ENCODE data around the gene OR4D6.

GRCh38 chr11:59415111-59415510 lies 41.6 kb upstream of the OR4D6 start:
- no peak for TF ChIP-seq RAD21 (conservative IDR thresholded peaks at IDR 0.05 in 1 of 2, IDR thresholded peaks at IDR 0.05 in 1 of 2)
- no peak for TF ChIP-seq POLR2A (IDR thresholded peaks at IDR 0.05; ENCODE audit: low read length)
- no peak for TF ChIP-seq TP53 (CRISPR knock-in tag; IDR thresholded peaks at IDR 0.05)
- TF ChIP-seq CTCF (IDR thresholded peaks at IDR 0.05): no peak
- no peak for TF ChIP-seq REST (IDR thresholded peaks at IDR 0.05)
- no peak for TF ChIP-seq JUNB (IDR thresholded peaks at IDR 0.05)
- TF ChIP-seq NFE2L2 (conservative IDR thresholded peaks at IDR 0.05; ENCODE audit: low read length): no peak

All from A549 (cell line).